Measurements from ENCODE around the gene RAP1GAP2.

GRCh38 chr17:2977157-2977556 lies 180.9 kb downstream of the RAP1GAP2 start:
- TF ChIP-seq CTCF (IDR thresholded peaks at IDR 0.05 in 8 of 11, conservative IDR thresholded peaks at IDR 0.05 in 3 of 11), result no peak
- no peak for TF ChIP-seq POLR2A (IDR thresholded peaks at IDR 0.05)

Data from spleen (tissue), 7 donors.